ENCODE data around the gene DNASE2B.

Gene DNASE2B

DNA sequence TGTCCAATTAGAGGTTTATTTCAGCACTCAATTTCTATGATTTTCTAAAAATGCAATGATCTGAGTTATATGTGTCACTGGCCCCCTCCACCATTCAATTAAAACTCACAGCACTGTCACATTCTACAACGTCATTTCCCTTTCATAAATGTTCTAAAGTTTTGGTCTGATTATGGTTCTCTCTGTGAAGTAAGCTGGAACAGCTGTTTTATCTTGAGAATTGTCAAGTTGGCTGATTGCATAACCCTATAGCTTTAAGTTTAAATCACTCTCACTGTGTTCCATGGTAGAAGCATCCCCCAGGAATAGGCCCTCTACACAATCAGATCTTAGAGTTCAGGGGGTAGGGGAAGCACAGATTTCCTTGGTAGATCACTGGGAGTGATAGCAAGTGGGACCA lies 41.4 kb upstream of the DNASE2B start:
- TF ChIP-seq, protein P1, sequence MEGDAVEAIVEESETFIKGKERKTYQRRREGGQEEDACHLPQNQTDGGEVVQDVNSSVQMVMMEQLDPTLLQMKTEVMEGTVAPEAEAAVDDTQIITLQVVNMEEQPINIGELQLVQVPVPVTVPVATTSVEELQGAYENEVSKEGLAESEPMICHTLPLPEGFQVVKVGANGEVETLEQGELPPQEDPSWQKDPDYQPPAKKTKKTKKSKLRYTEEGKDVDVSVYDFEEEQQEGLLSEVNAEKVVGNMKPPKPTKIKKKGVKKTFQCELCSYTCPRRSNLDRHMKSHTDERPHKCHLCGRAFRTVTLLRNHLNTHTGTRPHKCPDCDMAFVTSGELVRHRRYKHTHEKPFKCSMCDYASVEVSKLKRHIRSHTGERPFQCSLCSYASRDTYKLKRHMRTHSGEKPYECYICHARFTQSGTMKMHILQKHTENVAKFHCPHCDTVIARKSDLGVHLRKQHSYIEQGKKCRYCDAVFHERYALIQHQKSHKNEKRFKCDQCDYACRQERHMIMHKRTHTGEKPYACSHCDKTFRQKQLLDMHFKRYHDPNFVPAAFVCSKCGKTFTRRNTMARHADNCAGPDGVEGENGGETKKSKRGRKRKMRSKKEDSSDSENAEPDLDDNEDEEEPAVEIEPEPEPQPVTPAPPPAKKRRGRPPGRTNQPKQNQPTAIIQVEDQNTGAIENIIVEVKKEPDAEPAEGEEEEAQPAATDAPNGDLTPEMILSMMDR (IDR thresholded peaks at IDR 0.05): no peak

DNA sequence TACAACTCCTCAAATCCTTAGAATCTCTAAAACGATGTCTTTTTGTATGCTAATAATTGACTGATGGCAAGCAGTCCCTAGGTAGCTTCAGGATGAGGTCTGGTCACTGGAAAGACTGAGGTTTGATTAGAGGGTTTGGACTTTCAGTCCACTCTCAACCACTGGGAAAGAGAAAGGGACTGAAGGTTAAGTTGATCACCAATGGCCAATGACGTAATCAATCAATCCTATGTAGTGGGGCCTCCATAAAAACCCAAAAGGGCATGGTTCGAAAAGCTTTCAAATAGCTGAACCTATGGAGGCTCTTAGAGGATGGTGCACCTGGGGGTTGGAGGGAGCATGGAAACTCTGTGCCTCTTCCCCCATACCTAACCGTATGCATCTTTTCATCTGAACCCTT lies 39.6 kb upstream of the DNASE2B start:
- TF ChIP-seq, protein P1 (IDR thresholded peaks at IDR 0.05): no peak

DNA sequence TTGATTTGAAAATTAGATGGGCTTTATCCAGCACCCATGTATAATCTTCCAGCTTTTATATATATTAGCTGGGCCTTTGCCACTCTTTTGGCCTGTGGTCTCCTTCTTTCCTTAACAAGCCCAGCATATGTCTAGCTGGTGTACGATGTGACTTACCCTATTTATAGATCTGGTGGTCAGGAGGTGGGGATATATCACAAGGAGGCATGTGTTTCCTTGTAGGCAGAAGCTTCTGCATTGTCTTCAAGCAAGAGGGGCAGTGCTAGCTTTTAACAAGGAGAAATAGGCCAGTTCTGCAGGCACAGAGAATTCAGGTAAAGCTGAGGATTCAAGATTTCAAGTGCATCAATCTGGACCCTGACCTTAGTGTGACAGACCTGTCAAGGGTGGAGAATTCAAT lies 38.0 kb upstream of the DNASE2B start:
- TF ChIP-seq, protein P1 (IDR thresholded peaks at IDR 0.05): no peak

DNA sequence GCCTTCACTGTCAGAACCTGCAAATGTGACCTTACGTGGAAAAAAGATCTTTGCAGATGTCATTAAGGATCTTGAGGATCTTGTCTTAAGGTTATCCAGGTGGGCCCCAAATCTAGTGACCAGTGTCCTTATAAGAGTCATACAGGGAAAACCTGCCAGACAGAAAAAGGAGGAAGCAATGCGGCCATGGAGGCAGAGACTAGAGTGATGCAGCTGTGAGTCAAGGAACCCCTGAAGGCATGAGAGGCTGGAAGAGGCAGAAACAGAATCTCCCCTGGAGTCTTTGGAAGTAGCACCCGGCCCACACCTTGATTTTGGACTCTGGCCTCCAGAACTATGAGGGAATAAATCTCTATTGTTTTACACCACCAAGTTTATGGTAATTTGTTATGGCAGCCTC lies 36.5 kb upstream of the DNASE2B start:
- TF ChIP-seq, protein P1 (IDR thresholded peaks at IDR 0.05): no peak

GRCh38 chr1:84363019-84363418 lies 35.3 kb upstream of the DNASE2B start:
- TF ChIP-seq, protein P1 (IDR thresholded peaks at IDR 0.05): no peak

GRCh38 chr1:84363622-84364021 lies 34.7 kb upstream of the DNASE2B start:
- TF ChIP-seq, protein P1 (IDR thresholded peaks at IDR 0.05): no peak

DNA sequence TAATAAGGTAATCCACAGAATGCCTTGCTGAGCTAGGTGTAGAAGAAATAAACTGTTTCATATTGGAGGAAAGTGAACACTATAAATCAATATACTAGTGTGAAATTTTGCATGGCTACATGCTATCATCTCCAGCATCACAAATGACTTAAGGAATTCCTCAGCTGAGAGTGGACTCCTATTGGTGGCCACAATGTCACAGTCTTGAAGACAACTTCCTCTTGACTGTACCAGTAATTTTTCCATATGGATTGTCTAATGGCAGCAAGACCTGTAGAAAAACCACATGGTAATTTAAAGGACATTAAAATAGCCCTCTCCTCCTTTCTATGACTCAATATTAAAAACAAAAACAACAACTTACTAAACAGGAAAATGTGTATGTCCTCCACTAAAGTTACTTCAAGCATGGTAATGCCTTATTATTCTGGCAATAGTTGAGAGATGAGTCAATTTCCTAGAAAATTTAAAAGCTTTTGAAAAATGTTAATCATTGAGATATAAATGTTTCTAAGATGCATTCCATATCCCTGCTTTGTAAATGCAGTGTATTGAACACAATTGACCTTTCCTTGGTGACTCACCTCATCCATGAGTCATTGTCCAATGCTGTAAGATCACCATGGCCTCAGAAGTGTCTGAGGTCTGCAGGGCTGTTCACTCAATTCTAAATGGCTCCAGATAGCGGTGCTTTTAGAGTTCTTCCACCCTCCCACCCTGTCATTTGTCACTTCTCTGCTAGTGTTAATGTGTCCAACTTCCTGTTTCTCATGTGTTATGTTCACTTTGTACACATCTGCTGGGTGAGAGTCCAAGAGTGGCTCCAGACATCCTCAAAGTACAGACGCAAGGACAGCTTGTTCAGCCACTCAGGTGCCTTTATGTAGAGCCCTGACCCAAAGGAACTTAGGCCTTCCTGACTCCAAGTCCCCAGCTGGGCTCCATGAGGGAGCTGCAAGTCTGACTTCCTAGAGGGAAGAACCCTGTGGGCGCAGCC lies 32.8 kb upstream of the DNASE2B start:
- TF ChIP-seq, protein P1 (IDR thresholded peaks at IDR 0.05): no peak

Measured in LNCAP (cell line).